ENCODE data around the gene NOS3.

Gene NOS3

DNA sequence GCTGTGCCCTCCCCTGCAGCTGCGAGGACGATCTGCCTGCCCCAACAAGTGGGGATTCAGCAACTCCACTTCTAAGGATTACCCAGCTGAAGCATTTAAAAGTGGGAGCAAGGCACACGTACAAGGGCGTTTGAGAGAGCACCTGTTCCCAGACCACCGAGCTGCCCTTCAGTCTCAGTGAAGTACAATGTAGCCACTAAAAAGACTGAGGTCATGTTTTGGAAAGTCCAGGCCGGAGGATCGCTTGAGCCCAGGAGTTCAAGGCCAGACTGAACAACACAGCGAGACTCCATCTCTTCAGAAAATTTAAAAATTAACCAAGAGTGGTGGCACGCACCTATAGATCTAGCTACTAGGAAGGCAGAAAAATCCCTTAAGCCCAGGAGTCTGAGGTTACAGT, 14.7 kb downstream of the NOS3 start:
- POLR2A ChIA-PET: no interaction called here
- CTCF ChIA-PET: interaction anchor here (0.9 to 11.9 kb wide), 7 partner anchors 8 to 104 kb away, joined by 3 to 190 read pairs (median 6); no protein-coding TSS in a partner anchor
- no peak for DNase-seq (ENCODE audit: low read depth, low spot score)
- TF ChIP-seq, protein P1, sequence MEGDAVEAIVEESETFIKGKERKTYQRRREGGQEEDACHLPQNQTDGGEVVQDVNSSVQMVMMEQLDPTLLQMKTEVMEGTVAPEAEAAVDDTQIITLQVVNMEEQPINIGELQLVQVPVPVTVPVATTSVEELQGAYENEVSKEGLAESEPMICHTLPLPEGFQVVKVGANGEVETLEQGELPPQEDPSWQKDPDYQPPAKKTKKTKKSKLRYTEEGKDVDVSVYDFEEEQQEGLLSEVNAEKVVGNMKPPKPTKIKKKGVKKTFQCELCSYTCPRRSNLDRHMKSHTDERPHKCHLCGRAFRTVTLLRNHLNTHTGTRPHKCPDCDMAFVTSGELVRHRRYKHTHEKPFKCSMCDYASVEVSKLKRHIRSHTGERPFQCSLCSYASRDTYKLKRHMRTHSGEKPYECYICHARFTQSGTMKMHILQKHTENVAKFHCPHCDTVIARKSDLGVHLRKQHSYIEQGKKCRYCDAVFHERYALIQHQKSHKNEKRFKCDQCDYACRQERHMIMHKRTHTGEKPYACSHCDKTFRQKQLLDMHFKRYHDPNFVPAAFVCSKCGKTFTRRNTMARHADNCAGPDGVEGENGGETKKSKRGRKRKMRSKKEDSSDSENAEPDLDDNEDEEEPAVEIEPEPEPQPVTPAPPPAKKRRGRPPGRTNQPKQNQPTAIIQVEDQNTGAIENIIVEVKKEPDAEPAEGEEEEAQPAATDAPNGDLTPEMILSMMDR (IDR thresholded peaks at IDR 0.05; ENCODE audit: insufficient read depth, low read length, missing control alignments): no peak
- no peak overlapping the region for H3K4me3 ChIP-seq (ENCODE audit: low read depth, low read length)

DNA sequence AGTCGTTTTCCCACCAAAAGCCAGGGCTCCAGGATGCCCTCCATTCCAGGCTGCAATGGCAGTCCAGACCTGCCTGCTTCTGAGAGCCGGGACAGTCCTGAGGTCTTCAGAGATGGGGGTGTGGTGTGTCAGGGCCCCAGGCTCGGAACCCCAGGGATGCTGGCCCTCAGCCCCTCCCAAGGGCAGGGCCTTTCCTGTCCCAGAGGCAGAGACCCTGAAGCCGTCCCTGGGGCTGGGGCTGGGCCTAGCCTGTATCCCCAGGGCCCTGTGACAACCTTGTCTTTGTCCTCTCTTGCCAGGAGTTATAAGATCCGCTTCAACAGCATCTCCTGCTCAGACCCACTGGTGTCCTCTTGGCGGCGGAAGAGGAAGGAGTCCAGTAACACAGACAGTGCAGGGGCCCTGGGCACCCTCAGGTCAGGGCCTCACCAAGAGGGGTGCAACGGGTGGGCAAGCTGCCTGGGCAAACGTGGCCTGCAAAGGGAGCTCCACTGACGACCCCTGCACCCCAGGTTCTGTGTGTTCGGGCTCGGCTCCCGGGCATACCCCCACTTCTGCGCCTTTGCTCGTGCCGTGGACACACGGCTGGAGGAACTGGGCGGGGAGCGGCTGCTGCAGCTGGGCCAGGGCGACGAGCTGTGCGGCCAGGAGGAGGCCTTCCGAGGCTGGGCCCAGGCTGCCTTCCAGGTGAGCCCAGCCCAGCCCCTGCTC, 15.9 kb downstream of the NOS3 start:
- ChIA-PET CTCF (interaction anchor here (1.4 to 11.9 kb wide), 5 partner anchors 11 to 108 kb away, joined by 3 to 190 read pairs (median 33); no protein-coding TSS in a partner anchor), POLR2A (no interaction called here)
- DNase-seq (ENCODE audit: low read depth, low spot score): no peak
- H3K4me3 ChIP-seq (ENCODE audit: low read depth, low read length): no peak overlapping the region
- TF ChIP-seq, protein P1 (IDR thresholded peaks at IDR 0.05; ENCODE audit: insufficient read depth, low read length, missing control alignments): no peak

DNA sequence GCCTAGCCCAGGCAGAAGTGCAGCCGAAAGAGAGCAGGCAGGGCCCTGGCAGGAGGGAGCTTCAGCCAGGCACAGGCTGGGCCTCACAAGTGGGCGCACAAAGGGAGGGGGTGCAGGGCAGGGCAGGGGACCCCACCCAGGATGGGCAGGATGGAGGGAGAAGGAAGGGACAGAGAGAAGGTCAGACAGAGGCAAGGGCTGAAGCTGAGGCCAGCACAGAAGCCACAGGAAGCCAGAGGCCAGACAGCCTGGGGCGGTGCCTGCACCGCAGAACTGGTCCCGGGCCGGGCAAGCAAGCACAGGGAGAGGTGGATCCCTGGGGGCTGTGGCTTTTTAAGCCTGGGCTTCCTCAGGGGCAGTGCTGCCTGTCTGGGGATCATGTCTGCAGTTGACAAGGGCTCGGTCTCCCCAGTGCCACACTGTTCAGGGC, 16.7 kb downstream of the NOS3 start:
- TF ChIP-seq, protein P1 (IDR thresholded peaks at IDR 0.05; ENCODE audit: insufficient read depth, low read length, missing control alignments): no peak
- no peak for DNase-seq (ENCODE audit: low read depth, low spot score)
- ChIA-PET CTCF (interaction anchor here (0.7 to 11.9 kb wide), 9 partner anchors 10 to 109 kb away, joined by 3 to 190 read pairs (median 12); no protein-coding TSS in a partner anchor), POLR2A (no interaction called here)
- no peak overlapping the region for H3K4me3 ChIP-seq (ENCODE audit: low read depth, low read length)

DNA sequence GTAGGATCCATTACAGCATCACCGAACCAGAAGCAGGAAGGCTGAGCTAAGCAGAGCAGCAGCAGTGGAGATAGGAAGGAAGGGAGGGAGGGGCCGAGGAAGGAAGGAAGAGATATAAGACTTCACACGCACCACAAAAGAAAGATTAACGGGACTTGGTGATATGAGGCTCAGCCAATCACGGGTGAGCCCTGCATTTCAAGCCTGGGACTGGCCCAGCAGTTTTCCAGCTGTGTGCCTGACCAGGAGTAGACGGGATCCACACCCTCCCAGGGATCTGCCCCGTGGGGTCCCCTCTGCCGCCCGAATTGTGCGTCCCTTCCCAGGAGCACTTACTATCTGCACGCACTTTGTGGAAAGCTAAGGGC, 17.3 kb downstream of the NOS3 start:
- TF ChIP-seq, protein P1 (IDR thresholded peaks at IDR 0.05; ENCODE audit: insufficient read depth, low read length, missing control alignments): no peak
- POLR2A ChIA-PET: no interaction called here
- no peak for DNase-seq (ENCODE audit: low read depth, low spot score)
- no peak overlapping the region; the same call in 1 of the 2 replicates for H3K4me3 ChIP-seq (ENCODE audit: low read depth, low read length)
- CTCF ChIA-PET: interaction anchor here (0.7 to 11.9 kb wide), 13 partner anchors 10 to 110 kb away, joined by 3 to 190 read pairs (median 4); partner anchors contain the start of gene ATG9B

DNA sequence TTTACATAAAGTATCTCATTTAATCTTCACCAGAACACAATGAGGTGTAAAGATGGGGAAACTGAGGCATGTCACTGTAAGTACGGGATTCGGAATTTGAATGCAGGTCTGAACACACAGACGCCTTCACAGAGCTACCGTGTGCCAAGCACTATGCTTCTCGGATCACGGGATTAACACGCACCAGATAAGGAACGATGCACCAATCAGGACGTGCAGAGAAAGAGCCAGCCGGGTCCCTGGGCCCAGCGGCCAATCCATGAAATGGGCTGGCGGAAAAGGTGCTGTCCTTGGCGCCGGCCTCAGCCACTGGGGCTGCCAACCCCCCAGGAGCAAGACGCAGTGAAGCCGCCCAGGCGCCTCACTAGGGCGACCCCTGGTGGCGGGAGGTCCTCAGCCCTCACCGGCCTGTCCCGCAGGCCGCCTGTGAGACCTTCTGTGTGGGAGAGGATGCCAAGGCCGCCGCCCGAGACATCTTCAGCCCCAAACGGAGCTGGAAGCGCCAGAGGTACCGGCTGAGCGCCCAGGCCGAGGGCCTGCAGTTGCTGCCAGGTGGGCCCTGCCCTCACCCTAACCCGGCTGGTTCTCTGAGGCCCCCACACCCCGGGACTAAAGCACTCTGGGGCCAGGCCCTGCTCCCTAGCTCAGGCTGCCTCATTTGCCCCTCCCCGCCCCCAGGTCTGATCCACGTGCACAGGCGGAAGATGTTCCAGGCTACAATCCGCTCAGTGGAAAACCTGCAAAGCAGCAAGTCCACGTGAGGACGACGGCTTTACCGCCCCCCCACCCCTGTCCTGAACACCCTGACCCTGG, 17.9 kb downstream of the NOS3 start:
- CTCF ChIA-PET: interaction anchor here (0.7 to 11.9 kb wide), 14 partner anchors 9 to 100 kb away, joined by 3 to 190 read pairs (median 4); partner anchors contain the start of genes ABCB8, ATG9B and SLC4A2
- no peak for DNase-seq (ENCODE audit: low read depth, low spot score)
- POLR2A ChIA-PET: no interaction called here
- TF ChIP-seq, protein P1 (IDR thresholded peaks at IDR 0.05; ENCODE audit: insufficient read depth, low read length, missing control alignments): peak; percentile 68
- peak overlapping the region; percentile 18 for H3K4me3 ChIP-seq (ENCODE audit: low read depth, low read length)
